Stomach (tissue), 9 donors: ENCODE data around the gene GPR75. TPM values are rescaled to one million over a fixed set of nuclear protein-coding genes. Genes with fewer than 3 reads are reported as not detected.
"Not testable (repeated sequence)": the region's sequence is repeated elsewhere in the genome, so short reads cannot be mapped to it uniquely, and the experiment has no call there.

ENCODE experiments used
- DNase-seq, 2 donors: peaks; one replicate each; pipeline versions ENCODE4 v3.0.0 to v3.0.0-alpha.2; 2013 to 2019
- H3K27ac ChIP-seq, 5 donors: fragments of 200-600 bp in 4 of 5; sonication (generic) in 4 of 5; one replicate each; pipeline ENCODE4 v1.5.1; 2013 to 2019; ENCODE audit warnings: mild to moderate bottlenecking in 1 of 5, moderate library complexity in 1 of 5
- H3K27me3 ChIP-seq, 3 donors: fragments of 200-600 bp; sonication (generic); one replicate each; pipeline ENCODE4 v1.5.1; 2017 to 2019; ENCODE audit warnings: mixed run types in 1 of 3
- H3K36me3 ChIP-seq, 4 donors: fragments of 200-600 bp; sonication (generic); 1 replicate in 3 of 4; 2 replicates in 1 of 4; pipeline ENCODE4 v1.5.1; 2016 to 2019
- H3K4me1 ChIP-seq, 4 donors: fragments of 200-600 bp; sonication (generic); one replicate each; pipeline ENCODE4 v1.5.1; 2016 to 2019
- H3K4me3 ChIP-seq, 4 donors: fragments of 200-600 bp; sonication (generic) in 3 of 4; one replicate each; pipeline ENCODE4 v1.5.1; 2016 to 2019; ENCODE audit warnings: mild to moderate bottlenecking in 1 of 4
- H3K9me3 ChIP-seq, 4 donors: fragments of 200-600 bp; sonication (generic); one replicate each; pipeline ENCODE4 v1.5.1; 2016 to 2019
- CTCF ChIP-seq, 7 experiments: fragments of 450-650 bp in 4 of 7; fragments of 200-600 bp in 3 of 7; sonication (generic) in 3 of 7; IDR thresholded peaks; one replicate each; pipeline ENCODE4 v1.5.1; 2016 to 2019; ENCODE audit warnings: antibody characterized with exemption in 7 of 7, control low read depth in 2 of 7, mild to moderate bottlenecking in 1 of 7
- EP300 ChIP-seq: sonication (generic); formaldehyde crosslinking; IDR thresholded peaks from one replicate; pipeline ENCODE4 v1.6.1; 2017; ENCODE audit warnings: antibody characterized with exemption
- POLR2A ChIP-seq, 4 donors: fragments of 450-650 bp; IDR thresholded peaks; one replicate each; pipeline ENCODE4 v1.6.1; 2016; ENCODE audit warnings: antibody characterized with exemption in 4 of 4, control low read depth in 2 of 4, mild to moderate bottlenecking in 1 of 4, moderate library complexity in 1 of 4
- POLR2AphosphoS5 ChIP-seq, 3 donors: sonication (generic); formaldehyde crosslinking; IDR thresholded peaks; one replicate each; pipeline ENCODE4 v1.6.1; 2016; ENCODE audit warnings: antibody characterized with exemption in 3 of 3
- WGBS, 5 donors: extraction: QIAGEN DNeasy Blood & Tissue Kit in 3 of 5; methylation state at CpG; one replicate each; pipeline versions ENCODE4 v1.1.5 to v1.1.7; 2013 to 2018; 5-methylcytosine and 5-hydroxymethylcytosine counted together
- intact Hi-C: fragments of 100-400 bp; cut with DNase I; formaldehyde crosslinking; loops from one replicate; pipeline ENCODE4 v1.15.1; 2023; ENCODE audit warnings: low total_unique reads
- polyA plus RNA-seq, 3 donors: library from polyadenylated mRNA; stranded (reverse); fragments of 200-250 nt; gene quantifications; one replicate each; pipeline ENCODE4 v1.2.3, GENCODE V29; 2013
- total RNA-seq, 5 donors: library from RNA; depleted of rRNA; stranded (reverse); fragments of >200 nt; gene quantifications; one replicate each; pipeline versions ENCODE4 v1.1.0 to v1.2.3, GENCODE V29; 2014 to 2016
- donor health status: healthy with polysubstance abuse.
- donor health status: Bipolar disorder and iron deficiency.
- donor health status: healthy.

GPR75 gene
- total and polyA plus RNA-seq, 8 donors: 0.15 to 9.4 (median 3.4) TPM; not detected in 2

- TF ChIP-seq CTCF (IDR thresholded peaks at IDR 0.05): no peak
- TF ChIP-seq POLR2AphosphoS5 (IDR thresholded peaks at IDR 0.05): no peak
- TF ChIP-seq EP300: no peak
- TF ChIP-seq POLR2A (IDR thresholded peaks at IDR 0.05): no peak
- 83 to 89% (median 85%) methylated on average over 2 of the region's 2 CpGs for WGBS, 5 donors
These were observed 3.5 kb downstream of the GPR75 start for GRCh38 chr2:53856272-53856671.

GRCh38 chr2:53854678-53855077, 5.1 kb downstream of the GPR75 start:
- Histone ChIP-seq H3K36me3 (peaks cover 11 to 30% (median 26%) of the 10 kb centered on the region in 4 donors), H3K4me3 (no peak overlapping the region), H3K27ac (no peak overlapping the region), H3K9me3 (no peaks in the 10 kb centered on the region), H3K27me3 (no peaks in the 10 kb centered on the region), H3K4me1 (peaks cover 0 to 5% (median 2%) of the 10 kb centered on the region in 4 donors)
- intact Hi-C loops: no loop called here
- DNase-seq: no peak
- WGBS, 5 donors: 87 to 95% (median 90%) methylated on average over 2 of the region's 2 CpGs
- TF ChIP-seq POLR2AphosphoS5 (IDR thresholded peaks at IDR 0.05) (no peak), EP300 (no peak), POLR2A (IDR thresholded peaks at IDR 0.05) (no peak), CTCF (IDR thresholded peaks at IDR 0.05) (no peak)

More at GRCh38 chr2:53856272-53856671, 3.5 kb downstream of the GPR75 start:
- no peaks in the 10 kb centered on the region for H3K27me3 ChIP-seq
- H3K4me3 ChIP-seq: no peak overlapping the region
- H3K4me1 ChIP-seq: peaks cover 0 to 13% (median 5%) of the 10 kb centered on the region in 4 donors
- peak in 1 of 2 donors; percentile 4 for DNase-seq
- no peak overlapping the region for H3K27ac ChIP-seq
- peaks cover 11 to 32% (median 22%) of the 10 kb centered on the region in 4 donors for H3K36me3 ChIP-seq
- no peaks in the 10 kb centered on the region for H3K9me3 ChIP-seq
- intact Hi-C loops: no loop called here

- H3K36me3 ChIP-seq: peaks cover 11 to 36% (median 27%) of the 10 kb centered on the region in 4 donors
- no peak for TF ChIP-seq EP300
- TF ChIP-seq POLR2A (IDR thresholded peaks at IDR 0.05): no peak
- no peak for TF ChIP-seq POLR2AphosphoS5 (IDR thresholded peaks at IDR 0.05)
- no peak for TF ChIP-seq CTCF (IDR thresholded peaks at IDR 0.05)
- H3K9me3 ChIP-seq: no peaks in the 10 kb centered on the region
- no peak for DNase-seq
- 94 to 95% (median 94%) methylated on average over 4 of the region's 4 CpGs for WGBS, 5 donors
- intact Hi-C loops: no loop called here
- H3K27ac ChIP-seq: no peak overlapping the region
- no peaks in the 10 kb centered on the region for H3K27me3 ChIP-seq
- no peak overlapping the region for H3K4me3 ChIP-seq
- H3K4me1 ChIP-seq: no peaks in the 10 kb centered on the region
These were observed 7.2 kb downstream of the GPR75 start for GRCh38 chr2:53852532-53852931.

DNA sequence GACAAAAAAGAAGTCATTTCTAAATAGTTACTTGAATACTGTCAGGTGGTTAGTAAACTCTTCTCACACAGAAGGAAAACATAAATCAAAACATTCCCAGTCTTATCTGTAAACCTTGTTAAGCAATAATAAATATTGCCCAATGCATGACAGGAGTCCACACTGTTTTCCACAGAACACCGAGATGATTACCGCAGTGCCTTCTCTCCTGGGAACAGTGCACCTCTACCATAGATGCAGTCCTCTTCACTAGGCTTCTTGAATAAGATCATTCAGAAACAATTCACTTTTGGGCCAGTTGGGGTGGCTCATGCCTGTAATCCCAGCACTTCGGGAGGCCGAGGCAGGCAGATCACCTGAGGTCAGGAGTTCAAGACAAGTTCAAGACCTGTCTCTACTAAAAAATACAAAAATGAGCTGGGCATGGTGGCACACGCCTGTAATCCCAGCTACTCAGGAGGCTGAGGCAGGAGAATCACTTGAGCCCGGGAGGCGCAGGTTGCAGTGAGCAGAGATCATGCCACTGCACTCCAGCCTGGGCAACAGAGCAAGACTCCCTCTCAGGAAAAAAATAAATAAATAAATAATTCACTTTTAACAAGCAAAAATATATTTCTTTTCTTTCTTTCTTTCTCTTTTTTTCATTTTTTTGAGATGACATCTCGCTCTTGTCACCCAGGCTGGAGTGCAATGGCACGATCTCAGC, 8.6 kb downstream of the GPR75 start:
- H3K4me3 ChIP-seq, H3K4me1 ChIP-seq, H3K27ac ChIP-seq, H3K27me3 ChIP-seq, DNase-seq, H3K9me3 ChIP-seq, intact Hi-C loops: not testable (repeated sequence)
- 92 to 95% (median 93%) methylated on average over 9 of the region's 9 CpGs for WGBS, 5 donors
- H3K36me3 ChIP-seq: peaks cover 11 to 36% (median 27%) of the 10 kb centered on the region in 4 donors

GRCh38 chr2:53848062-53848461, 11.7 kb downstream of the GPR75 start:
- no peak overlapping the region for H3K4me3 ChIP-seq
- no peaks in the 10 kb centered on the region for H3K4me1 ChIP-seq
- H3K27ac ChIP-seq: no peak overlapping the region
- DNase-seq: no peak
- peaks cover 0 to 16% (median 7%) of the 10 kb centered on the region in 4 donors for H3K36me3 ChIP-seq
- H3K27me3 ChIP-seq: no peaks in the 10 kb centered on the region
- intact Hi-C loops: no loop called here
- WGBS, 5 donors: 90 to 97% (median 91%) methylated on average over 2 of the region's 2 CpGs
- no peak for TF ChIP-seq EP300
- TF ChIP-seq POLR2A (IDR thresholded peaks at IDR 0.05): no peak
- TF ChIP-seq CTCF (IDR thresholded peaks at IDR 0.05): no peak
- TF ChIP-seq POLR2AphosphoS5 (IDR thresholded peaks at IDR 0.05): no peak
- H3K9me3 ChIP-seq: no peaks in the 10 kb centered on the region
